HEK293 (cell line): ENCODE measurements around the gene ERMARD.

ENCODE experiments used
- CTCF ChIA-PET: fragments of 350-600 bp; formaldehyde crosslinking; extraction: SDS; loops from one replicate; lab custom pipeline; 2021; ENCODE audit warnings: antibody characterized with exemption; lab: Yijun Ruan, JAX
- POLR2A ChIA-PET: fragments of 300-600 bp; formaldehyde crosslinking; extraction: SDS; loops from one replicate; lab custom pipeline; 2020; ENCODE audit warnings: antibody characterized with exemption, inconsistent platforms; lab: Yijun Ruan, JAX
- H3K27ac ChIP-seq: fragments of 200-500 bp; sonication (Bioruptor generic); 2 replicates; pipeline ENCODE4 v1.5.1; 2014; ENCODE audit warnings: low read depth, low read length, control low read depth, inconsistent platforms; ENCODE audit errors: extremely low read depth
- H3K36me3 ChIP-seq, 2 experiments: fragments of 200-500 bp in 1 of 2; sonication (Bioruptor generic) in 1 of 2; 1 replicate in 1 of 2; 2 replicates in 1 of 2; pipeline ENCODE4 v1.5.1; 2014 to 2017; ENCODE audit warnings: inconsistent platforms in 2 of 2, low read length in 2 of 2; ENCODE audit not compliant: control insufficient read depth in 2 of 2, insufficient read depth in 1 of 2
- H3K4me1 ChIP-seq: fragments of 200-500 bp; sonication (Bioruptor generic); 2 replicates; pipeline ENCODE4 v1.5.1; 2014; ENCODE audit warnings: mild to moderate bottlenecking, low read length, inconsistent platforms; ENCODE audit not compliant: control insufficient read depth, insufficient read depth
- H3K4me3 ChIP-seq: 2 replicates; pipeline ENCODE4 v1.5.1; 2011; ENCODE audit warnings: low read depth, mild to moderate bottlenecking, control low read depth, low read length, moderate library complexity
- H3K9me3 ChIP-seq: fragments of 200-500 bp; sonication (Bioruptor generic); 2 replicates; pipeline ENCODE4 v1.5.1; 2014; ENCODE audit warnings: low read depth, low read length, inconsistent platforms; ENCODE audit not compliant: control insufficient read depth, insufficient read depth
- BCL11B ChIP-seq: fragments of 450-650 bp; formaldehyde crosslinking; IDR thresholded peaks from 2 replicates; pipeline ENCODE4 v1.5.1; 2016; ENCODE audit warnings: low read depth, missing biosample characterization, missing genetic modification characterization
- CTCF ChIP-seq: fragments of 450-650 bp; formaldehyde crosslinking; IDR thresholded peaks from 2 replicates; pipeline ENCODE4 v1.5.1; 2016; ENCODE audit warnings: missing biosample characterization, missing genetic modification characterization
- EGR2 ChIP-seq: fragments of 450-650 bp; formaldehyde crosslinking; IDR thresholded peaks from 2 replicates; pipeline ENCODE4 v1.5.1; 2016; ENCODE audit warnings: low read depth, missing biosample characterization, missing genetic modification characterization
- SP2 ChIP-seq: fragments of 450-650 bp; formaldehyde crosslinking; IDR thresholded peaks from 2 replicates; pipeline ENCODE4 v1.5.1; 2016; ENCODE audit warnings: missing biosample characterization, missing genetic modification characterization
- TCF7L2 ChIP-seq: IDR thresholded peaks from 2 replicates; pipeline ENCODE4 v1.6.1; 2011; ENCODE audit warnings: low read depth, mild to moderate bottlenecking, inconsistent platforms, low read length, moderate library complexity, borderline replicate concordance
- ZBTB10 ChIP-seq: fragments of 450-650 bp; formaldehyde crosslinking; IDR thresholded peaks from 2 replicates; pipeline ENCODE4 v1.5.1; 2016; ENCODE audit warnings: missing biosample characterization, missing genetic modification characterization
- ZNF174 ChIP-seq: fragments of 450-650 bp; formaldehyde crosslinking; IDR thresholded peaks from 2 replicates; pipeline ENCODE4 v1.5.0; 2017; ENCODE audit warnings: missing biosample characterization, mild to moderate bottlenecking, missing genetic modification characterization
- ZNF18 ChIP-seq: fragments of 450-650 bp; formaldehyde crosslinking; IDR thresholded peaks from 2 replicates; pipeline ENCODE4 v1.5.1; 2016; ENCODE audit warnings: missing biosample characterization, missing genetic modification characterization
- ZNF211 ChIP-seq: fragments of 450-650 bp; formaldehyde crosslinking; IDR thresholded peaks from 2 replicates; pipeline ENCODE4 v1.5.1; 2016; ENCODE audit warnings: low read depth, missing biosample characterization, missing genetic modification characterization
- ZNF214 ChIP-seq: fragments of 450-650 bp; formaldehyde crosslinking; IDR thresholded peaks from 2 replicates; pipeline ENCODE4 v1.5.1; 2017; ENCODE audit warnings: missing biosample characterization, mild to moderate bottlenecking, missing genetic modification characterization, borderline replicate concordance
- ZNF24 ChIP-seq: fragments of 450-650 bp; formaldehyde crosslinking; IDR thresholded peaks from 2 replicates; pipeline ENCODE4 v1.5.1; 2016; ENCODE audit warnings: missing biosample characterization, missing genetic modification characterization
- ZNF280D ChIP-seq: fragments of 450-650 bp; formaldehyde crosslinking; IDR thresholded peaks from 2 replicates; pipeline ENCODE4 v1.5.1; 2016; ENCODE audit warnings: missing biosample characterization, missing genetic modification characterization
- ZNF324 ChIP-seq: fragments of 450-650 bp; formaldehyde crosslinking; IDR thresholded peaks from 2 replicates; pipeline ENCODE4 v1.5.1; 2016; ENCODE audit warnings: missing biosample characterization, missing genetic modification characterization
- ZNF600 ChIP-seq: fragments of 450-650 bp; formaldehyde crosslinking; IDR thresholded peaks from 2 replicates; pipeline ENCODE4 v1.5.1; 2016; ENCODE audit warnings: missing biosample characterization, missing genetic modification characterization
- ZSCAN18 ChIP-seq: fragments of 450-650 bp; formaldehyde crosslinking; IDR thresholded peaks from 2 replicates; pipeline ENCODE4 v1.5.1; 2016; ENCODE audit warnings: missing biosample characterization, missing genetic modification characterization
- TF ChIP-seq, protein P1 (sequence below): fragments of 450-650 bp; formaldehyde crosslinking; IDR thresholded peaks from 2 replicates; pipeline ENCODE4 v1.5.1; 2016; ENCODE audit warnings: missing biosample characterization, missing genetic modification characterization
- TF ChIP-seq, protein P2 (sequence below): fragments of 450-650 bp; IDR thresholded peaks from 2 replicates; pipeline ENCODE4 v1.5.1; 2018; ENCODE audit warnings: missing biosample characterization, missing genetic modification characterization

ERMARD gene

DNA sequence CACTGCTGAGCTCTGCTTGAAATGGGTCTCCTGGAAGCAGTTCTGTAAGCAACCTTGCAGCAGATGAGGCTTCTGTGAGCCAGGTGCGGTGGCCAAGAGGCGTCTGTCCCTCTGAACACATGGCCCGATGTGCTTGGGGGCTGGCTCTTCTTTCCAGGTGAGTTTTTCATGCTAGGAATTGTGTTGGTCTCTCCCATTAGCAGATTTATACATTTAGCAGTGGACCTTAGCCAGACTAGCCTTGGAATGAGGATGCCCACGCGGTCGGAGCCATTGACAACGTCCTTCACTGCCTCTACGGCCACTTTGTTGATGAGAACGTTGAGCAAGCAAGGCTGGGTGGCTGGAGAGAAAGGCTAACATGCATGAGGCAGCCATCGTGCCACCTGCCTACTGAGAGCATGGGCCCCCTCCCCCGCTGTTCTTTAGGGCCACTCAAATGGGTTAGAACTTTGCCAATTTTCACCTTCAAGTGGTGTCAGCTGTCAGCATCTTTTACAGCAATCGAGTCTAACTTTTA is 33.5 kb downstream of the ERMARD start:
- no peak overlapping the region for H3K4me3 ChIP-seq
- CTCF ChIA-PET = no interaction called here
- H3K27ac ChIP-seq = no peak overlapping the region
- TF ChIP-seq, protein P1, sequence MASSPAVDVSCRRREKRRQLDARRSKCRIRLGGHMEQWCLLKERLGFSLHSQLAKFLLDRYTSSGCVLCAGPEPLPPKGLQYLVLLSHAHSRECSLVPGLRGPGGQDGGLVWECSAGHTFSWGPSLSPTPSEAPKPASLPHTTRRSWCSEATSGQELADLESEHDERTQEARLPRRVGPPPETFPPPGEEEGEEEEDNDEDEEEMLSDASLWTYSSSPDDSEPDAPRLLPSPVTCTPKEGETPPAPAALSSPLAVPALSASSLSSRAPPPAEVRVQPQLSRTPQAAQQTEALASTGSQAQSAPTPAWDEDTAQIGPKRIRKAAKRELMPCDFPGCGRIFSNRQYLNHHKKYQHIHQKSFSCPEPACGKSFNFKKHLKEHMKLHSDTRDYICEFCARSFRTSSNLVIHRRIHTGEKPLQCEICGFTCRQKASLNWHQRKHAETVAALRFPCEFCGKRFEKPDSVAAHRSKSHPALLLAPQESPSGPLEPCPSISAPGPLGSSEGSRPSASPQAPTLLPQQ (tag by site-specific recombination) = no peak
- TF ChIP-seq SP2 (no peak), ZNF324 (tag by site-specific recombination) (no peak), ZNF280D (tag by site-specific recombination) (no peak), TCF7L2 (no peak), ZNF24 (tag by site-specific recombination) (no peak), CTCF (tag by site-specific recombination) (no peak)
- TF ChIP-seq, protein P2, sequence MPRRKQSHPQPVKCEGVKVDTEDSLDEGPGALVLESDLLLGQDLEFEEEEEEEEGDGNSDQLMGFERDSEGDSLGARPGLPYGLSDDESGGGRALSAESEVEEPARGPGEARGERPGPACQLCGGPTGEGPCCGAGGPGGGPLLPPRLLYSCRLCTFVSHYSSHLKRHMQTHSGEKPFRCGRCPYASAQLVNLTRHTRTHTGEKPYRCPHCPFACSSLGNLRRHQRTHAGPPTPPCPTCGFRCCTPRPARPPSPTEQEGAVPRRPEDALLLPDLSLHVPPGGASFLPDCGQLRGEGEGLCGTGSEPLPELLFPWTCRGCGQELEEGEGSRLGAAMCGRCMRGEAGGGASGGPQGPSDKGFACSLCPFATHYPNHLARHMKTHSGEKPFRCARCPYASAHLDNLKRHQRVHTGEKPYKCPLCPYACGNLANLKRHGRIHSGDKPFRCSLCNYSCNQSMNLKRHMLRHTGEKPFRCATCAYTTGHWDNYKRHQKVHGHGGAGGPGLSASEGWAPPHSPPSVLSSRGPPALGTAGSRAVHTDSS (tag by site-specific recombination) = no peak
- peaks cover 2% of the 10 kb centered on the region; the same call in 1 of the 2 replicates for H3K4me1 ChIP-seq
- peaks cover 0 to 32% of the 10 kb centered on the region in 2 experiments; a peak in 1 of 3 replicates for H3K36me3 ChIP-seq
- POLR2A ChIA-PET = no interaction called here
- no peaks in the 10 kb centered on the region for H3K9me3 ChIP-seq

- no peaks in the 10 kb centered on the region for H3K4me1 ChIP-seq
- no peaks in the 10 kb centered on the region for H3K9me3 ChIP-seq
- POLR2A ChIA-PET = no interaction called here
- no peak overlapping the region for H3K4me3 ChIP-seq
- CTCF ChIA-PET = interaction anchor here (0.6 kb wide), 1 partner anchor 20 kb away, joined by 3 read pairs; no protein-coding TSS in a partner anchor
- no peak overlapping the region for H3K27ac ChIP-seq
- H3K36me3 ChIP-seq = peaks cover 0 to 30% of the 10 kb centered on the region in 2 experiments; a peak in 1 of 3 replicates
- no peak for TF ChIP-seq ZSCAN18 (tag by site-specific recombination)
- TF ChIP-seq ZNF174 (tag by site-specific recombination) = no peak
- no peak for TF ChIP-seq ZNF214
- TF ChIP-seq ZNF600 (tag by site-specific recombination) = no peak
- TF ChIP-seq BCL11B = no peak
- TF ChIP-seq ZNF18 = no peak
- no peak for TF ChIP-seq ZNF211 (tag by site-specific recombination)
- no peak for TF ChIP-seq ZBTB10
- no peak for TF ChIP-seq EGR2 (tag by site-specific recombination)
Observed at GRCh38 chr6:169785566-169785965, 34.1 kb downstream of the ERMARD start.
